ENCODE measurements around the gene PXDN.

Gene PXDN

DNA sequence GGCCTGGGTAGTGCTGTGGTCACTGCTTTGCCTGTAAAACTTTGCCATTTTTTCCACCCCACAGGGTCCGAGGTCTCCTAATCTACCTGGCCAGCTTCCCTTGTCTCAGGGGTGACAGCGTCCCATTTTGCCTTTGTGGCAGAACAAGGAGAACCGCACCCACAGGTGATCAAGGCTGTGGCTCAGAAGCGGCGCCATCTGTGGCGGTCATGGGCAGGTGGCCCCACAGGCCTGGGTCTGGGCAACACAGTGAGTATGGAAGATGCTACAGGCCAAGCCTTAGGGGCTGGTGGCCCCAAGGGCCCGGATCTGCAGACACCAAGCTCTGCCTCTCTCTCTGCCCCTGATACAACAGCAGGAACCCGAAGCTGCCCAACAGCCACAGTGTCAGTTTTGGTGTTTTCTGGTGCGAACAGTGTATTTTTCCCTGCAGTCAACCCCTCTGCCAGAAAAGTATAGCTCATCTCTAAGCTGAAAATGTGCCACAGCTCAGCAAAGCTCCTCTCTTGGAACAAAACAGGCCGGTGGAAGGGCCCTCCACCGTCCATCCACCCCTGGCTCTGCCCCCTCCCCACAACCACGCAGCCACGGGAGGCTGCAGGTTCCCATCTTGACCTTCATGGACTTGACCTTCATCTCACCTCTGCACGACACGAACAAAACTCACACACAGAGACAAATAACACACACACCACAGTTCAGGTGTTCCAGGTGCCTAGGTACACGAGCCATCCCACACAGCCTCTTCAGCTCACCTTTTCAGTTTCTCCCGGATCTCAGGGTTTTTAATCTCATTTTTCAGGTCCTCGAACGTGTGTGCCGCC, 96.7 kb downstream of the PXDN start:
- no peak for DNase-seq

- no peak for DNase-seq
Measured at GRCh38 chr2:1645761-1646476, 98.4 kb downstream of the PXDN start.

- no peak for DNase-seq
Measured at GRCh38 chr2:1644427-1644826, 99.9 kb downstream of the PXDN start.

DNA sequence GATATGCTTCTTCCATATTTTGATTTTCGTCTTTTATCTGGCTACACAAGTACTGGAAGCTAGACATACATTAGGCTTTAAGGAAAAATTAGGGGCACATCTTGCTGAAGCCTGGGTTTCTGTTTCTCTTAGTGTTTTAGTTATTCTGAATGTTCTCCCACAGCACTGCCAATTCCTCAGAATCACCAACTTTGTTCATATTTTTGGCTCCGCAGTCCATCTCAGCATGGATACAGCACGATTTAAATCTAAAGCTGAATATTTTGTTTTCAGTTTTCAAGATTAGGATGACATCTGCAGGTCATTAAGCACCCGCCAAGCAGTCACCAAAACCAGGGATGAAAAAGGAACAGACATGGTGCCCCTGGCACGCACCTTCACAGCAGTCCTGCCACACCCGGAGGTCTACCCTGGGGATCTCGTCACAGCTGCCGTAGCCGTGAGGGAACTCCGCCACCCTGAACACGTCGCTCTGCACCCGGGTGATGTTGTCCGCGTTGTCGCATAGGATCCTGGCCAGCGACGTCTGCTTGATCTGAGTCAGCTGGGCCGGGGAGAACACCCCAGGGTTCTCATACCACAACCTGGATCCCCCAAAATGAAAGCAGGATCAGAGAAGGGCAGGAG, 101.2 kb downstream of the PXDN start:
- DNase-seq, result no peak

GRCh38 chr2:1642066-1642861, 102.1 kb downstream of the PXDN start:
- no peak for DNase-seq

DNA sequence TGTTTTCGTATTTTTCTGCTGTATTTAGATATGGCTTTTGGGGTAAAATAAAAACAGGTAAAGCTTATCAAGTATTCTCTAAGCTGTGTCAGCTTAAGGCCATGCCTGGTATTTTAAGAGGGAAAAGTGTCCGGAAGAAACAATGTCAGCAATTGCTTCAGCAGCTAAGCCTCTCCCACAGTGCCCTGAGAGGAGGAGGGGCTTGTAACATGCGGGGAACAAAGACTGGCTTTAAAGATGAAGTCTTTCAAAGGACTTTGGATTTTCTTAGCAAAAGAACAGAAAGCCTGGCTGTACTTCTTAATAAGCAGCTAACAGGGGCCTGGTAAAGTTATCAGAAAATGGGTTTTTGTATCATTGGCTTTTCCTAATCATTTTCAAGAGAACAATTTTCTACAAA, 102.8 kb downstream of the PXDN start:
- DNase-seq, result no peak

DNA sequence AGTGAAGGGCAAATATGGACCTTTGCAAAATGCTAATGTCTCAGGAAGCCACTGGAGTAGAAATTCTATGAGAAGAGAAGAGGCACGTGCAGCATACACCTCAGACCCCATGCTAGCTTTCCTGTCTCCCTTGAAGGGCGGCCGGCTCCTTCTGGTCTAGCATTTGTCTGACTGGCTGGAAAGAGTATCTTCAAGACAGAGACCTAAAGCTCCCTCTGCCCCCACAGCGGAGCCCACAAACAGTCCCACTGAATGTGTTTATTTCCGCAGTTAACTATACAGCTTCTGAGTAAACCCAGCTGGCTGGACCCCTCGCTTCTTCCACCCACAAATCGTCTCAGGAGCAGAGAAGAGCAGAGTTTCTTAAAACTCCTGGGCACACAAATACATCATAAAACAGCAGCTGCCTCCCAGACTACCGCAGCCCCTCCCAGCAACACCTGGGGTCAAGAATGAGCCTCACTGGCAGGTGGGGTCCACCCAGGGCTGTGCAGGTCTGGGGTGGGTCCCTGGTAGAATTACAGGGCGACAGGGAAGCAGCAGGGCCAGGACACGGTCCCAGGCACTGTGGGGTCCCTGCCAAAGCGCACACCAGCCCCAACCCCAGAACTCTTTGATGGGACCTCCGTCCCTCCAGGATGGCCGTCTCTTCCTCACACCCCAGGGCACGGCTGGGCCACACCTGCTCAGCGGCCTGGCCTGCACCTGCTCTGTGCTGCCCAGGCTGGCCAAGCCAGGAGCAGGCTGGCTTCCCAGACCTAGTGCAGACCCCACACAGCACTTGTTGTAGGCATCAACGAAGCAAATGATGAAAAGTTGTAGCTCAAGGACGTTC, 103.8 kb downstream of the PXDN start:
- DNase-seq, result no peak

- DNase-seq, result no peak
Measured at GRCh38 chr2:1639086-1639858, 105.0 kb downstream of the PXDN start.

DNA sequence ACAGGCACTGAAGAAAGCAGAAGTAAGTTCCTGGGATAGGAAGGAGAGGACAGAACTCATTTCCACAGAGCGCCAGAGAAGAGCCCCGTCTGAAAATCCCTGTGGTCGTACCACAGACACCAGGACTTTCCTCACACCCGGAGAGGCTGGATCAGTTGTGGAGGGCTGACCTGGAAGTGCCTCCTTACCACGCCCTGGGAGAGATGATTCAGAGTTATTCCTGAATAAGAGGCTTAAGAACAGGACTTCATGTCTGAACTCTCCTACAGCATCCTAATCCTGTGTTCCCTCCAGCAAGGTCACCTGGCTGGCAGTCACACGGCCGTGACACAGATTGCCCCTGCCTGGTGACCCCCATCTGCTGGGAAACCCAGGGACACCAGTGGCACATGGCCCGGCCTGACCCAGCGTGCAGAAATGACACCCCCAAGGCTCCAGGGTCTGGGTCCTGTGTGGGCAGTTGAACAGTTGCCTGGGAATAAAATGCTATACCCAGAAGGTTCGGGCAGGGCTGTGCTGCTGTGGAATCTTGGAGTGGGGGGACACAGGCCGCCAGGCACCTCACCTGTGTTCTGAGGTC, 105.9 kb downstream of the PXDN start:
- no peak for DNase-seq

DNA sequence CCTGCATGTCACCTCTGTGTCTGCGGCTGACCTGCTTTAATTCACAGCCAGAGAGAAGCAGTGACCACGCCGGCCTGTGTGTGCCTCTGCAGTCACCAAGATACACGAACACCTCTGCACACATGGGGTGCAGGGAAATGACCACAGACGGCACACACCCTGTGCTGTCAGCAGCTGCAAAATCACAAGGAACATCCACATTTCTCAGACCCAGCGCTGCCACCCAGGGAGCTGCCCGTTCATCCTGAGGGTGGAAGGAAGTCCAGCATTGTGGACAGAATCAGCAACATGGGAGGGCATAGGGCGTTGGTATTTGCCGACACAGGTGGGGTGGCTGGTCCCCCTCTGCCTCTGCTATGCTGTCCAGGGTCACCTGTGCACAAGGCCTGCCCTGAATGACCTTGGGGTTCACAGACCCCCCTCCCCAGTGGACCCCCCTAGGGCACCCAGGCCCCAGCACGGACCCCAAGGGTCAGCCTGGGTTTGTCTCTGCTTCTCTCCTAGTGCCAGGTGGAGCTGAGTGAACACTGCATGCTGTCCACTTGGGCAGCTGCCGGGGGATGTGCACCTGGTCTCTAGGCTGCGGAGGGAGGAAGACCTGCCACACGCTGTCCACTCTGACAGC, 107.4 kb downstream of the PXDN start:
- DNase-seq, result no peak

DNA sequence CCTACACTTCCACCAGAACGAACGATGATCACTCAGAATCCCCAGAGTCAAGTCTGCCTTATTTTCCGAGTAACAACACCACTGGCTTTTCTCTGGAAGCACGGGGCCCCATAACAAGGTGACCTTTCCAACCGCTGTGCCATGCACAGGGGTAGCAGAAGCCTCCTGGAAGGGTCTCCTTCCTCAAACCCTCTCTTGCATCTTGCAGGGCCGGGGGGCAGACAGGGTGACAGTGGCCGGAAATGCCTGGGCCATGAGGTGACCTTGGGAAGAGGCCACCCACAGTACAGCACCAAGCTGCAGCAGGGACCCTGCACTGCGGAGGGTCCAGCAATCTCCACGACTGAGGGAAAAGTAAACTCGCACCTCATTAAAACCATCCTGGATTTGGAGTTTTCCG, 108.5 kb downstream of the PXDN start:
- DNase-seq, result no peak

- no peak for DNase-seq
Measured at GRCh38 chr2:1634681-1635341, 109.5 kb downstream of the PXDN start.

DNA sequence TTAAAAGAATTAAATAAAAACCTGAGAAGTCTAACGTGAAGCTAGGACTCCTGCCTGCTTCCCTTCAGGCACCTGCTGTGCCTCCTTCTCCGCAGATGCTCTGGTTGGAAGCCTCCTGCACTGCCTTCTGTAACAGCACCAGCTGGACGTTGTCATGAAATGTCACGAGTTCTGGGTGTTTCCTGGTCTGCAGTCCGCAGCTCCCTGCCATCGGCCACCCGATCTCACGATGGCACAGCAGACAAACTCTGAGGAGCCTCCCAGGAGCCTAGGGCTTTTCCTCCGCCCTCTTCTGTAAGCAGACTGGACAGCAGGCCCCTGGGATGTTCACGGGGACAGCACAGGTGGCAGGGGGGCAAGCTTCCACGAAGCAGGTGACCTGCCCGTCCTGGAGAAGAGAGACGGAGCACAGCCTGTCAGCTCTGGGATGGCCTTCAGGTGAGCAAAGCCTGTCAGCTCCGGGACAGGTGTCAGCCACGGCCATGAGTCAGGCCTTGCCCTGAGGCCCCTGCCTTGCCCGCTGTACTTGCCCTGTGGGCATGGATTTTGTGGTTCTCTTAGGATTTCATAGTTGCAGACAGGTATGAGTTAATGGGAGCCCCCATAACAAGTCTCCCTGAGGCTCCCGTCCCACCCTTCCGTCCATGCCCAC, 110.3 kb downstream of the PXDN start:
- peak; percentile 82 for DNase-seq

DNA sequence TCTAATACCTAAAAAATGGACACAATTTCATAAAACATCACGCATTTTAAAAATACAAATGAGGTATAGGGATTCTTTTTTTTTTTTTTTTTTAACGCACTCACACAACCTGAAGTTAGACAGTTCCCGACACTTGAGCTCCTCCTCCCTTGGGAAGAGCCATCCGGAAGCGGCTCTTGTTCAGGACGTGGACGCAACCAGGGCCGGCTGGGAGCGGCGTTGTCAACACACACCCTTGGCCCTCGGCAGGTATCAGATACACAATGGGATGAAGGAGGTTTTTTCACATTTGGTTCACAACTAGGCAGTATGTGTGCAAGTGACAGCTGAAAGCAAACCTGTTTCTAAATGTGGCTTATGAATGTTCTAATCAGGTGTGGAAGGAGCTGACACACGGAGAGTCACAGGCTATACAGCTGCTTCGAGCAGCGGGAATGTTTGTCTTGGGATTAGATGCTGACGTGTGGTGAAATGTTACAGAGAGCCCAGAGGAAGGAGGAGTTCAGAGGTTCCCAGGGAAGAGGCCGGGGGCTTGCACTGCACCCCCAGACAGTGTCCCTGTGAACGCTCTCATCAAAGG, 111.1 kb downstream of the PXDN start:
- peak; percentile 93 for DNase-seq

DNA sequence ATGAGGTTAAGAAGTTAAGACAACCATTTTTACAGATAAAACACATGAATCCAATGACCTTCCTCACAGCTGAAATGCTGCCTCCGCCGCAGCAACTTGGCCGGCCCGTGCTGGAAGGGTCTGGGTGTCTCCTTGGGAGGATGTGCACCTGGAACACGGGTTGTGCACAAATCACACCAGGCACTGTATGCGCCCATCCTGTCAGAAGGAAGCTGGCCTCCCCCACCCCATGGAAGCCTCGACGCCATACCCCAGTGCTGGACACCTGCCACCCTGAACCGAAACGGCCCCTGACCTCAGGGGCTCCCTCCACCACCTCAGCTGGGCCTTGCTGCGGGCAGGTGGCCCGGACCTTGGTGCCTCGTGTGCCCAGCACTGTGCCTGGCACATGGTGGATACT, 111.8 kb downstream of the PXDN start:
- no peak for DNase-seq

DNA sequence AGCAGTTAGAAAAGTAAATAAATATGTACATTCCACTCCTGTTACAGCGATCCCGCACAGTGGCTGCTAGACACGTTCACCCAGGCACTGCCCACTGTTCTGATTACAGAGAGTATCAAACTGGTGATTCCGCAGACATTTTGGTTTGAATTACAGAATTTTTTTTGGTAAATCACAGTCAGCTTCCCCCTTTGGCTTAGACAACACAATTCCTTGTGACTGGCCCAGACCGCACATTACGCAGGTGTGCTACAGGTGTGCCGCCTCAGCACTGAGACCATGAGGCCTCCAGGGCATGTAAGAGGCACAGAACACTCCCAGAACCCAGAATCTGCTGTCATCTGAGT, 112.3 kb downstream of the PXDN start:
- no peak for DNase-seq

DNA sequence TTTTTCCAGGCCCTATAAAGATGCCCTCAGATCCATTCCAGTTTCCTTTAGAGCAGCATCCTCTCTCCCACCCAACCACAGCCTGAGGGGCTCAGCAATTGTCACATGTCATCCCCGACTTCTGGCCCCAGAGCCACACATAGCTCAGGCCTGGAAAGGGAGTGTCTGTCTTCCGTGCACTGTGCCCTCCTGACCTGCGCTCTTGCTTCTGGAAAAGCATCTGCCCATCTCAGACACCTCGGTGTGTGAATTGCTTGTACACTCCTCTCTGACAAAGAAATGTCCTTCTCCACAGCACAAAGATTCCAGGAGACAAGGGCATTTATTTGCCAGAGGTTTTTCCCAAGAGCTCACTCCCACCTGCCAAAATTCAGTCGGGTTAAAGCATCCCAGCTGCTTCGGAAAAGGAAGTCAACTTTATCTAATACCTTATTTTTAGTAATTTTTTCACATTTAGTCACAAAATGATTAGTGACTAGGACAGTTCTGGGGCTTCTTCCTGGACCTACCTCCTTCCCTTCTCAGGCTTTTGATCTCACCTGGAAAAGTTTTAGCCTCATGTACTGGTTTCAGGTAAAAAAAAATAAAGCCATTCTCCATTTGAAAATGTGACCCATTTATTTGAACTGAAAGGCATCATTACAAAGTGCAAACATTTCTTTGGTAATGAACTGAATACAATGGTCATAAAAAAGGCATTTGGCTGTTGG, 112.9 kb downstream of the PXDN start:
- DNase-seq, result no peak

DNA sequence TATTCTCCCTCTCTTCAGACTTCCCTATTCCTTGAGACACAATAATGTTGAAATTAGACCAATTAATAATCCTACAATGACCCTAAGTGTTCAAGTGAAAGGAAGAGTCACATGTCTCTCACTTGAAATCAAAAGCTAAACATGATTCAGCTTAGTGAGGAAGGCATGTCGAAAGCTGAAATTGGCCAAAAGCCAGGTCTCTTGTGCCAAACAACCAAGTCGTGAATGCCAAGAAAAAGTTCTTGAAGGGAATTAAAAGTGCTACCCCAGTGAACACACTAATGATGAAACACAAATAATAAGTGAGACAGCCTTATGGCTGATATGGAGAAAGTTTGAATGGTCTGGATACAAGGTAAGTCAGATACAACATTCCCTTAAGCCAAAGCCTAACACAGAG, 115.4 kb downstream of the PXDN start:
- no peak for DNase-seq
